PC-3 (cell line): Measurements from ENCODE around the gene ROR1. TPM values are rescaled to one million over a fixed set of nuclear protein-coding genes. Genes with fewer than 3 reads are reported as not detected.

ENCODE experiments used
- ATAC-seq: fragments of 200-7000 bp; cut with Tn5 transposase; 2 replicates; pipeline ENCODE4 v1.9.1; 2020; ENCODE audit warnings: mild to moderate bottlenecking, moderate library complexity
- BruUV-seq: library from RNA; stranded (reverse); fragments of 400-500 nt; replicated peaks from 2 replicates; lab custom pipeline; 2021; lab: Mats Ljungman, UMichigan
- CTCF ChIA-PET: fragments of 300-600 bp; sonication (Branson Sonifier 250); formaldehyde crosslinking; loops from one replicate; lab custom pipeline; 2022; ENCODE audit warnings: antibody characterized with exemption; lab: Charles Lee
- POLR2A ChIA-PET: fragments of 300-600 bp; sonication (Branson Sonifier 250); formaldehyde crosslinking; loops from one replicate; lab custom pipeline; 2022; ENCODE audit warnings: antibody characterized with exemption; ENCODE audit not compliant: unreplicated experiment; lab: Charles Lee
- DNase-seq: peaks from one replicate; pipeline ENCODE4 v3.0.0-alpha.2; 2015
- H2AFZ ChIP-seq: fragments of 300-600 bp; sonication (generic); 2 replicates; pipeline ENCODE4 v1.6.0; 2016; ENCODE audit warnings: antibody characterized with exemption, low read length
- H3F3A ChIP-seq: fragments of 300-600 bp; sonication (generic); one replicate; pipeline ENCODE4 v1.6.0; 2017; ENCODE audit warnings: antibody characterized with exemption, low read length, control low read depth, mild to moderate bottlenecking; ENCODE audit not compliant: unreplicated experiment
- H3K27ac ChIP-seq: fragments of 300-600 bp; sonication (generic); 2 replicates; pipeline ENCODE4 v1.5.1; 2016; ENCODE audit warnings: mild to moderate bottlenecking, low read length
- H3K27me3 ChIP-seq: fragments of 300-600 bp; sonication (generic); 2 replicates; pipeline ENCODE4 v1.6.1; 2016; ENCODE audit warnings: low read length, mixed read lengths
- H3K36me3 ChIP-seq: fragments of 300-600 bp; sonication (generic); 2 replicates; pipeline ENCODE4 v1.6.1; 2016; ENCODE audit warnings: low read depth, mixed run types, low read length, mixed read lengths
- H3K4me1 ChIP-seq: fragments of 300-600 bp; sonication (generic); 2 replicates; pipeline ENCODE4 v1.5.1; 2016; ENCODE audit warnings: low read length; ENCODE audit not compliant: insufficient read depth
- H3K4me2 ChIP-seq: fragments of 300-600 bp; sonication (generic); 2 replicates; pipeline ENCODE4 v1.6.0; 2016; ENCODE audit warnings: low read length
- H3K4me3 ChIP-seq: fragments of 300-600 bp; sonication (generic); 2 replicates; pipeline ENCODE4 v1.5.1; 2016; ENCODE audit warnings: mild to moderate bottlenecking, low read length, mixed read lengths
- H3K79me2 ChIP-seq: fragments of 300-600 bp; sonication (generic); 2 replicates; pipeline ENCODE4 v1.6.1; 2017; ENCODE audit warnings: low read length, mixed read lengths
- H3K9ac ChIP-seq: fragments of 300-600 bp; sonication (generic); 2 replicates; pipeline ENCODE4 v1.6.0; 2016; ENCODE audit warnings: mild to moderate bottlenecking, low read length
- H3K9me2 ChIP-seq: fragments of 300-600 bp; sonication (generic); replicated peaks from 2 replicates; pipeline ENCODE4 v1.6.1; 2016; ENCODE audit warnings: mixed run types, low read length, mixed read lengths
- H3K9me3 ChIP-seq: fragments of 300-600 bp; sonication (generic); 2 replicates; pipeline ENCODE4 v1.6.1; 2016; ENCODE audit warnings: low read length, mixed read lengths
- H4K20me1 ChIP-seq: fragments of 300-600 bp; sonication (generic); 2 replicates; pipeline ENCODE4 v1.6.1; 2016; ENCODE audit warnings: low read length, mixed read lengths
- CTCF ChIP-seq: fragments of 300-600 bp; sonication (generic); conservative IDR thresholded peaks from 2 replicates; pipeline ENCODE4 v1.5.1; 2017; ENCODE audit warnings: antibody characterized with exemption, low read depth, mild to moderate bottlenecking, low read length
- EZH2 ChIP-seq: fragments of 300-600 bp; sonication (generic); IDR thresholded peaks from one replicate; pipeline ENCODE4 v1.6.1; 2017; ENCODE audit warnings: antibody characterized with exemption, mild to moderate bottlenecking, low read length; ENCODE audit not compliant: unreplicated experiment
- EZH2phosphoT487 ChIP-seq: fragments of 300-600 bp; sonication (generic); IDR thresholded peaks from 2 replicates; pipeline ENCODE4 v1.6.1; 2018; ENCODE audit warnings: mild to moderate bottlenecking, antibody characterized with exemption, low read length, borderline replicate concordance
- intact Hi-C: fragments of 100-400 bp; cut with micrococcal nuclease; formaldehyde crosslinking; loops from 2 replicates; pipeline ENCODE4 v1.9.0; 2023
- total RNA-seq: library from RNA; depleted of rRNA; stranded (reverse); fragments of >200 nt; gene quantifications from 2 replicates; pipeline ENCODE4 v1.2.3, GENCODE V29; 2014

ROR1 gene
- total RNA-seq, 1 experiment from 2014 or later = 16.5 TPM

- no peaks in the 10 kb centered on the region for H4K20me1 ChIP-seq
- no peaks in the 10 kb centered on the region for H3K9me2 ChIP-seq
- CTCF ChIA-PET = interaction anchor here (0.9 kb wide), 1 partner anchor 351 kb away, joined by 3 read pairs; no protein-coding TSS in a partner anchor
- no peaks in the 10 kb centered on the region for H3K9me3 ChIP-seq
- BruUV-seq = no TSS peak
- ATAC-seq (no peak), DNase-seq (no peak)
- peak overlapping the region; percentile 81 for H3K27ac ChIP-seq
- TF ChIP-seq EZH2 (no peak), CTCF (no peak), EZH2phosphoT487 (no peak)
- H2AFZ ChIP-seq = no peak overlapping the region
- H3K9ac ChIP-seq = peak overlapping the region; percentile 28; the same call in 1 of the 2 replicates
- no peaks in the 10 kb centered on the region for H3K27me3 ChIP-seq
- no peaks in the 10 kb centered on the region for H3F3A ChIP-seq
- POLR2A ChIA-PET = no interaction called here
- 0 out of 2 replicates have a peak, but pooled peaks cover 6% of the 10 kb centered on the region for H3K79me2 ChIP-seq
- no peaks in the 10 kb centered on the region for H3K36me3 ChIP-seq
- intact Hi-C loops = loop anchor here (5.0 to 10.0 kb wide), 3 partner anchors 94 to 348 kb away; partner anchors contain the start of gene ROR1
- H3K4me1 ChIP-seq = peaks cover 61% of the 10 kb centered on the region
- H3K4me2 ChIP-seq = peak overlapping the region; percentile 74
- H3K4me3 ChIP-seq = no peak overlapping the region
Measured at GRCh38 chr1:64043288-64043687, 269.5 kb downstream of the ROR1 start.

- H2AFZ ChIP-seq = no peak overlapping the region
- intact Hi-C loops = loop anchor here (5.0 to 10.0 kb wide), 3 partner anchors 93 to 349 kb away; partner anchors contain the start of gene ROR1
- CTCF ChIA-PET = interaction anchor here (1.0 kb wide), 1 partner anchor 352 kb away, joined by 4 read pairs; no protein-coding TSS in a partner anchor
Measured at GRCh38 chr1:64043976-64044375, 270.2 kb downstream of the ROR1 start.

More at GRCh38 chr1:64043976-64044375, 270.2 kb downstream of the ROR1 start:
- Histone ChIP-seq H3K79me2 (0 out of 2 replicates have a peak, but pooled peaks cover 6% of the 10 kb centered on the region), H3K27ac (peak overlapping the region; percentile 81), H3K4me3 (no peak overlapping the region), H3K9me2 (no peaks in the 10 kb centered on the region), H3K4me1 (peaks cover 54% of the 10 kb centered on the region), H3K27me3 (no peaks in the 10 kb centered on the region), H3K4me2 (peak overlapping the region; percentile 32), H3K9me3 (no peaks in the 10 kb centered on the region), H4K20me1 (no peaks in the 10 kb centered on the region), H3K9ac (peak overlapping the region; percentile 28; the same call in 1 of the 2 replicates), H3F3A (no peaks in the 10 kb centered on the region), H3K36me3 (no peaks in the 10 kb centered on the region)
- peak; percentile 26; the same call in 1 of the 2 replicates for ATAC-seq
- TF ChIP-seq EZH2 (no peak), CTCF (no peak), EZH2phosphoT487 (no peak)
- POLR2A ChIA-PET = no interaction called here
- DNase-seq = peak; percentile 76
- no TSS peak for BruUV-seq
